ENCODE results near the gene GPD2.

- no peak for TF ChIP-seq CTCF (IDR thresholded peaks at IDR 0.05)
- no peak for TF ChIP-seq POLR2A (IDR thresholded peaks at IDR 0.05; ENCODE audit: low read depth)
- no peak for TF ChIP-seq POLR2AphosphoS5 (IDR thresholded peaks at IDR 0.05)
These were observed 42.0 kb upstream of the GPD2 start for GRCh38 chr2:156394033-156394741.
